HepG2 (cell line): ENCODE results near the gene WDR87. TPM values are rescaled to one million over a fixed set of nuclear protein-coding genes. Genes with fewer than 3 reads are reported as not detected.

Experiments
- CHD2 ChIP-seq: IDR thresholded peaks from 2 replicates; pipeline ENCODE4 v1.6.1; 2011; ENCODE audit warnings: low read depth, low read length, improper control_type of control experiment
- JUN ChIP-seq: sonication (generic); formaldehyde crosslinking; IDR thresholded peaks from 2 replicates; pipeline ENCODE4 v1.4.0; 2020; ENCODE audit warnings: mild to moderate bottlenecking, missing genetic modification reagents
- MAFK ChIP-seq, 2 experiments: IDR thresholded peaks in 1 of 2; conservative IDR thresholded peaks in 1 of 2; 2 replicates each; pipeline ENCODE4 v1.6.1; 2011; ENCODE audit warnings: improper control_type of control experiment in 2 of 2, low read length in 2 of 2
- MIER2 ChIP-seq: IDR thresholded peaks from 2 replicates; pipeline ENCODE4 v1.6.1; 2016; ENCODE audit warnings: missing biosample characterization, missing genetic modification reagents
- NFE2L1 ChIP-seq: sonication (generic); formaldehyde crosslinking; IDR thresholded peaks from 2 replicates; pipeline ENCODE4 v1.4.0; 2020; ENCODE audit warnings: missing genetic modification reagents, mild to moderate bottlenecking, borderline replicate concordance
- NR2F6 ChIP-seq, 2 experiments: IDR thresholded peaks; 2 replicates each; pipeline ENCODE4 v1.6.1; 2016; ENCODE audit warnings: antibody characterized with exemption in 1 of 2, mild to moderate bottlenecking in 1 of 2
- PHF8 ChIP-seq: sonication (generic); formaldehyde crosslinking; IDR thresholded peaks from 2 replicates; pipeline ENCODE4 v1.5.0; 2020; ENCODE audit warnings: missing genetic modification reagents
- POLR2AphosphoS5 ChIP-seq: IDR thresholded peaks from 2 replicates; pipeline ENCODE4 v1.6.1; 2012; ENCODE audit warnings: low read depth, low read length
- PRMT3 ChIP-seq: sonication (generic); formaldehyde crosslinking; IDR thresholded peaks from 2 replicates; pipeline ENCODE4 v1.8.1; 2022; ENCODE audit warnings: low read depth, mild to moderate bottlenecking, moderate library complexity, missing genetic modification reagents, borderline replicate concordance
- SMAD1 ChIP-seq: sonication (generic); formaldehyde crosslinking; IDR thresholded peaks from 2 replicates; pipeline ENCODE4 v1.4.0; 2020; ENCODE audit warnings: missing genetic modification reagents, low read depth, mild to moderate bottlenecking, borderline replicate concordance
- TP53 ChIP-seq: sonication (generic); formaldehyde crosslinking; conservative IDR thresholded peaks from 2 replicates; pipeline ENCODE4 v1.4.0; 2020; ENCODE audit warnings: missing genetic modification reagents
- ZFP1 ChIP-seq: IDR thresholded peaks from 2 replicates; pipeline ENCODE4 v1.6.1; 2016
- ZFX ChIP-seq: sonication (generic); formaldehyde crosslinking; IDR thresholded peaks from 2 replicates; pipeline ENCODE4 v1.4.0; 2020; ENCODE audit warnings: mild to moderate bottlenecking, low read depth, missing genetic modification reagents, moderate library complexity
- ZNF138 ChIP-seq: sonication (generic); formaldehyde crosslinking; IDR thresholded peaks from 2 replicates; pipeline ENCODE4 v1.5.0; 2020; ENCODE audit warnings: mild to moderate bottlenecking, low read depth, missing genetic modification reagents
- ZNF24 ChIP-seq: fragments of 450-650 bp; IDR thresholded peaks from 2 replicates; pipeline ENCODE4 v1.6.1; 2017; ENCODE audit warnings: antibody characterized with exemption, mild to moderate bottlenecking
- ZNF556 ChIP-seq: sonication (generic); formaldehyde crosslinking; IDR thresholded peaks from 2 replicates; pipeline ENCODE4 v1.4.0; 2020; ENCODE audit warnings: mild to moderate bottlenecking, missing genetic modification reagents, borderline replicate concordance
- ZNF615 ChIP-seq: sonication (generic); formaldehyde crosslinking; IDR thresholded peaks from 2 replicates; pipeline ENCODE4 v1.5.0; 2020; ENCODE audit warnings: mild to moderate bottlenecking, missing genetic modification reagents, borderline replicate concordance
- ZNF777 ChIP-seq: sonication (generic); formaldehyde crosslinking; IDR thresholded peaks from 2 replicates; pipeline ENCODE4 v1.4.0; 2020; ENCODE audit warnings: missing genetic modification reagents
- ZNF790 ChIP-seq: sonication (generic); formaldehyde crosslinking; IDR thresholded peaks from 2 replicates; pipeline ENCODE4 v1.8.0; 2022; ENCODE audit warnings: missing genetic modification reagents, mild to moderate bottlenecking, borderline replicate concordance
- ZNF891 ChIP-seq: sonication (generic); formaldehyde crosslinking; IDR thresholded peaks from 2 replicates; pipeline ENCODE4 v1.5.0; 2020; ENCODE audit warnings: mild to moderate bottlenecking, missing genetic modification reagents
- polyA plus RNA-seq, 8 experiments: library from polyadenylated mRNA; depleted of rRNA in 3 of 8; stranded (reverse) in 7 of 8; unstranded in 1 of 8; fragments of >200 nt; fragmentation: Illumina TruSeq in 4 of 8; extraction: Trizol in 4 of 8; gene quantifications; 2 replicates each; pipeline versions ENCODE4 v1.2.1 to v1.2.3, GENCODE V29; 2011 to 2016; ENCODE audit warnings: low read depth in 4 of 8, missing spikeins in 1 of 8, mixed read lengths in 1 of 8; ENCODE audit not compliant: insufficient read depth in 1 of 8
- total RNA-seq, 5 experiments: library from RNA; depleted of rRNA; stranded (reverse); fragments of >200 nt; fragmentation: Illumina TruSeq; extraction: Trizol; gene quantifications; 2 replicates each; pipeline ENCODE4 v1.2.3, GENCODE V29; 2016; ENCODE audit warnings: low read depth in 1 of 5
- TF ChIP-seq, protein P1 (sequence below): sonication (generic); formaldehyde crosslinking; IDR thresholded peaks from 2 replicates; pipeline ENCODE4 v1.5.1; 2020; ENCODE audit warnings: mild to moderate bottlenecking, missing genetic modification reagents, moderate library complexity
- TF ChIP-seq, protein P2 (sequence below): sonication (generic); formaldehyde crosslinking; IDR thresholded peaks from 2 replicates; pipeline ENCODE4 v1.8.0; 2022; ENCODE audit warnings: mild to moderate bottlenecking, missing genetic modification reagents, moderate library complexity
- TF ChIP-seq, protein P3 (sequence below): sonication (generic); formaldehyde crosslinking; IDR thresholded peaks from 2 replicates; pipeline ENCODE4 v1.5.0; 2020; ENCODE audit warnings: missing genetic modification reagents, mild to moderate bottlenecking, borderline replicate concordance
- TF ChIP-seq, protein P4 (sequence below): sonication (generic); formaldehyde crosslinking; IDR thresholded peaks from 2 replicates; pipeline ENCODE4 v1.8.1; 2023; ENCODE audit warnings: missing genetic modification reagents, inconsistent platforms, borderline replicate concordance

Gene WDR87
- total and polyA plus RNA-seq, 2 of the 13 experiments (the other 11 are each of a cell fraction or from before 2014, with no cell fraction given), result not detected

DNA sequence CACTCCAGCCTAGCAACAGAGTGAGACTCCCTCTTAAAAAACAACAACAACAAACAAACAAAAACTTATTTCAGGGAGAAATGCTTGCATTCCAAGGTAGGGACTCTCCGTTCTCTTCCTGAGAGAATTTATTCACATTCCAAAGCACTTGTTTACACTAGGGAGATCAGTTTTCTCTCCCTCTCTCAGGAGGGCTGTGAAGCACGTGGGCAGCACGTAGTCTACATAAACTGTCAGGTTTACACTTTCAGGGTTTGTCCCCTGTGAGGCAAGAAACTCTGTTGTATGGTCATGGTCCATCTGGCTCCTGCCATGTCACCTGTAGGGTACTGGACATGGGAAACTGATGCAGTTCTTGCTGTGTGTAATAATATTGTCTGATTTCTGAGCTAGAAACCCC is 31.6 kb downstream of the WDR87 start (continued):
- TF ChIP-seq ZNF891 (CRISPR knock-in tag) (no peak), ZNF138 (CRISPR knock-in tag) (no peak), MIER2 (no peak), ZNF615 (CRISPR knock-in tag) (no peak), PHF8 (CRISPR knock-in tag) (no peak), TP53 (CRISPR knock-in tag) (no peak), JUN (CRISPR knock-in tag) (no peak), ZFX (CRISPR knock-in tag) (no peak), ZNF24 (no peak), CHD2 (no peak), NFE2L1 (CRISPR knock-in tag) (no peak), ZNF556 (CRISPR knock-in tag) (0 out of 2 replicates have a peak, but pooled peaks have one; percentile 23), POLR2AphosphoS5 (no peak), SMAD1 (no peak), PRMT3 (CRISPR knock-in tag) (no peak), ZFP1 (CRISPR knock-in tag) (no peak), NR2F6 (IDR thresholded peaks at IDR 0.05) (no peak), NR2F6 (CRISPR knock-in tag; IDR thresholded peaks at IDR 0.05) (no peak), MAFK (conservative IDR thresholded peaks at IDR 0.05 in 1 of 2, IDR thresholded peaks at IDR 0.05 in 1 of 2; ENCODE audit: low read length in 2 of 2) (no peak), ZNF790 (no peak), ZNF777 (CRISPR knock-in tag) (no peak)
- TF ChIP-seq, protein P1, sequence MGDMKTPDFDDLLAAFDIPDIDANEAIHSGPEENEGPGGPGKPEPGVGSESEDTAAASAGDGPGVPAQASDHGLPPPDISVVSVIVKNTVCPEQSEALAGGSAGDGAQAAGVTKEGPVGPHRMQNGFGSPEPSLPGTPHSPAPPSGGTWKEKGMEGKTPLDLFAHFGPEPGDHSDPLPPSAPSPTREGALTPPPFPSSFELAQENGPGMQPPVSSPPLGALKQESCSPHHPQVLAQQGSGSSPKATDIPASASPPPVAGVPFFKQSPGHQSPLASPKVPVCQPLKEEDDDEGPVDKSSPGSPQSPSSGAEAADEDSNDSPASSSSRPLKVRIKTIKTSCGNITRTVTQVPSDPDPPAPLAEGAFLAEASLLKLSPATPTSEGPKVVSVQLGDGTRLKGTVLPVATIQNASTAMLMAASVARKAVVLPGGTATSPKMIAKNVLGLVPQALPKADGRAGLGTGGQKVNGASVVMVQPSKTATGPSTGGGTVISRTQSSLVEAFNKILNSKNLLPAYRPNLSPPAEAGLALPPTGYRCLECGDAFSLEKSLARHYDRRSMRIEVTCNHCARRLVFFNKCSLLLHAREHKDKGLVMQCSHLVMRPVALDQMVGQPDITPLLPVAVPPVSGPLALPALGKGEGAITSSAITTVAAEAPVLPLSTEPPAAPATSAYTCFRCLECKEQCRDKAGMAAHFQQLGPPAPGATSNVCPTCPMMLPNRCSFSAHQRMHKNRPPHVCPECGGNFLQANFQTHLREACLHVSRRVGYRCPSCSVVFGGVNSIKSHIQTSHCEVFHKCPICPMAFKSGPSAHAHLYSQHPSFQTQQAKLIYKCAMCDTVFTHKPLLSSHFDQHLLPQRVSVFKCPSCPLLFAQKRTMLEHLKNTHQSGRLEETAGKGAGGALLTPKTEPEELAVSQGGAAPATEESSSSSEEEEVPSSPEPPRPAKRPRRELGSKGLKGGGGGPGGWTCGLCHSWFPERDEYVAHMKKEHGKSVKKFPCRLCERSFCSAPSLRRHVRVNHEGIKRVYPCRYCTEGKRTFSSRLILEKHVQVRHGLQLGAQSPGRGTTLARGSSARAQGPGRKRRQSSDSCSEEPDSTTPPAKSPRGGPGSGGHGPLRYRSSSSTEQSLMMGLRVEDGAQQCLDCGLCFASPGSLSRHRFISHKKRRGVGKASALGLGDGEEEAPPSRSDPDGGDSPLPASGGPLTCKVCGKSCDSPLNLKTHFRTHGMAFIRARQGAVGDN (CRISPR knock-in tag), result no peak
- TF ChIP-seq, protein P2, sequence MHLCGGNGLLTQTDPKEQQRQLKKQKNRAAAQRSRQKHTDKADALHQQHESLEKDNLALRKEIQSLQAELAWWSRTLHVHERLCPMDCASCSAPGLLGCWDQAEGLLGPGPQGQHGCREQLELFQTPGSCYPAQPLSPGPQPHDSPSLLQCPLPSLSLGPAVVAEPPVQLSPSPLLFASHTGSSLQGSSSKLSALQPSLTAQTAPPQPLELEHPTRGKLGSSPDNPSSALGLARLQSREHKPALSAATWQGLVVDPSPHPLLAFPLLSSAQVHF (CRISPR knock-in tag), result no peak
- TF ChIP-seq, protein P3, sequence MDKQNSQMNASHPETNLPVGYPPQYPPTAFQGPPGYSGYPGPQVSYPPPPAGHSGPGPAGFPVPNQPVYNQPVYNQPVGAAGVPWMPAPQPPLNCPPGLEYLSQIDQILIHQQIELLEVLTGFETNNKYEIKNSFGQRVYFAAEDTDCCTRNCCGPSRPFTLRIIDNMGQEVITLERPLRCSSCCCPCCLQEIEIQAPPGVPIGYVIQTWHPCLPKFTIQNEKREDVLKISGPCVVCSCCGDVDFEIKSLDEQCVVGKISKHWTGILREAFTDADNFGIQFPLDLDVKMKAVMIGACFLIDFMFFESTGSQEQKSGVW, result no peak
- TF ChIP-seq, protein P4, sequence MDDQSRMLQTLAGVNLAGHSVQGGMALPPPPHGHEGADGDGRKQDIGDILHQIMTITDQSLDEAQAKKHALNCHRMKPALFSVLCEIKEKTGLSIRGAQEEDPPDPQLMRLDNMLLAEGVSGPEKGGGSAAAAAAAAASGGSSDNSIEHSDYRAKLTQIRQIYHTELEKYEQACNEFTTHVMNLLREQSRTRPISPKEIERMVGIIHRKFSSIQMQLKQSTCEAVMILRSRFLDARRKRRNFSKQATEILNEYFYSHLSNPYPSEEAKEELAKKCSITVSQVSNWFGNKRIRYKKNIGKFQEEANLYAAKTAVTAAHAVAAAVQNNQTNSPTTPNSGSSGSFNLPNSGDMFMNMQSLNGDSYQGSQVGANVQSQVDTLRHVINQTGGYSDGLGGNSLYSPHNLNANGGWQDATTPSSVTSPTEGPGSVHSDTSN (CRISPR knock-in tag), result no peak
